WI38 (cell line): ENCODE measurements around the gene RPL13.

Source experiments
- H3K4me3 ChIP-seq: 2 replicates; pipeline ENCODE4 v1.5.1; 2011; ENCODE audit warnings: low read depth, mild to moderate bottlenecking, control low read depth, low read length
- CTCF ChIP-seq: IDR thresholded peaks from 2 replicates; pipeline ENCODE4 v1.5.1; 2012; ENCODE audit warnings: low read depth, mild to moderate bottlenecking, control low read depth, low read length

The RPL13 gene

DNA sequence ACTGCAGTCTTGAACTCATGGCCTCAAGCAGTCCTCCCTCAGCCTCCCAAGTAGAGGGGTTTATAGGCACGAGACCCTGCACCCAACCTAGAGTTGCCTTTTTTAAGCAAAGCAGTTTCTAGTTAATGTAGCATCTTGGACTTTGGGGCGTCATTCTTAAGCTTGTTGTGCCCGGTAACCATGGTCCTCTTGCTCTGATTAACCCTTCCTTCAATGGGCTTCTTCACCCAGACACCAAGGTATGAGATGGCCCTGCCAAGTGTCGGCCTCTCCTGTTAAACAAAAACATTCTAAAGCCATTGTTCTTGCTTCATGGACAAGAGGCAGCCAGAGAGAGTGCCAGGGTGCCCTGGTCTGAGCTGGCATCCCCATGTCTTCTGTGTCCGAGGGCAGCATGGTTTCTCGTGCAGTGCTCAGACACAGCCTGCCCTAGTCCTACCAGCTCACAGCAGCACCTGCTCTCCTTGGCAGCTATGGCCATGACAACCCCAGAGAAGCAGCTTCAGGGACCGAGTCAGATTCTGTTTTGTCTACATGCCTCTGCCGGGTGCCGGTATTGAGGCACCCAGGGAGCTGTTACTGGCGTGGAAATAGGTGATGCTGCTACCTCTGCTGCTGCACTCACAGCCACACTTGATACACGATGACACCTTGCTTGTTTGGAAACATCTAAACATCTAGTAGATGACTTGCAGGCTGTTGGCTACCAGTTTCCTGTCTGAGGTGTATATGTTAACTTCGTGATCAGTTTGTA, 3.3 kb downstream of the RPL13 start:
- no peak for TF ChIP-seq CTCF
- no peak overlapping the region for H3K4me3 ChIP-seq

DNA sequence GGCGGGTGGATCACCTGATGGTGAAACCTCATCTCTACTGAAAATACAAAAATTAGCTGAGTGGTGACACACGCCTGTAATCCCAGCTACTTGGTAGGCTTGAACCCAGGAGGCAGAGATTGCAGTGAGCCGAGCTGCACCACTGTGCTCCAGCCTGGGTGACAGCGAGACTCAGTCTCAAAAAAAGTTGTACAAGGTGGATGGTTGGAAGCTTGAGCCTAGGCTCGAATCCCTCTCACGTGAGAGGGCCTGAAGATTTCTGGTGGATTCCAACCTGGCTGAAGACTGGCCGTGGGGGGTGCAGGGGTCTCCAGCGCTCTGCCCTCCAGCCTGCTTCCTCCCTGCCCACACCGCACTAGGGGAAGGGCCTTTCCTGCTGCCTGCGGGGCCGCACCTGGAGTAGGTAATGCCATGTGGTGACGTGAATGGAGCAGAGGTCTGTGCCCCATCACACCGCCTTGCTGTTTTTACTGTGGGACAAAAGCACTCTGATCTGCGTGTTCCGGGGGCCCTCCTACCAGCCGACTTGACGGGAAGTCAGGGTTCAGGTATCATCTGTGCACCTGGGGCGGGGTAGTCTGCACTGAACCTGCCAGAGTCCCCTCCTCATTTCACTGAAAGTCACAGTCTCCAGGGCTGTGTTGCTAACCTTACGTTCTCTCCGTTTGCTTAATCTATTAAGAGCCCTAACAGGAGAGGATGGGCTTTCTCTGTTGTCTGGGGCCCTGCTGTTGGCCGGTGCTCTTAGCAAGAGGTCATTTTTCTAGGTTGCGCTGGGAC, 4.2 kb downstream of the RPL13 start:
- no peak for TF ChIP-seq CTCF
- H3K4me3 ChIP-seq = no peak overlapping the region

DNA sequence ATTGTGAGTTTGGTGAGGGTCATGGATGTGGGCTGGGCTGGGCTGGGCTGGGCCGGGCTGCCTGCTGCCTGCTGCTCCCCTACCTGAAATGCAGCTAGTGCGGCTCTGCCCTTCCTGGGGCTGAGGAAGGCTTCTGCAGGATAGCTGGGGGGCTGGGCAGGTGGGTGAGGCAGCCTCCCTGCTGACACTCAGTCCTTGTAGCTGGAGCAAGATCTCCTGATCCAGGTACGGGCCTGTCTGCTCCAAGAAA, 4.7 kb downstream of the RPL13 start:
- no peak for TF ChIP-seq CTCF
- no peak overlapping the region for H3K4me3 ChIP-seq

DNA sequence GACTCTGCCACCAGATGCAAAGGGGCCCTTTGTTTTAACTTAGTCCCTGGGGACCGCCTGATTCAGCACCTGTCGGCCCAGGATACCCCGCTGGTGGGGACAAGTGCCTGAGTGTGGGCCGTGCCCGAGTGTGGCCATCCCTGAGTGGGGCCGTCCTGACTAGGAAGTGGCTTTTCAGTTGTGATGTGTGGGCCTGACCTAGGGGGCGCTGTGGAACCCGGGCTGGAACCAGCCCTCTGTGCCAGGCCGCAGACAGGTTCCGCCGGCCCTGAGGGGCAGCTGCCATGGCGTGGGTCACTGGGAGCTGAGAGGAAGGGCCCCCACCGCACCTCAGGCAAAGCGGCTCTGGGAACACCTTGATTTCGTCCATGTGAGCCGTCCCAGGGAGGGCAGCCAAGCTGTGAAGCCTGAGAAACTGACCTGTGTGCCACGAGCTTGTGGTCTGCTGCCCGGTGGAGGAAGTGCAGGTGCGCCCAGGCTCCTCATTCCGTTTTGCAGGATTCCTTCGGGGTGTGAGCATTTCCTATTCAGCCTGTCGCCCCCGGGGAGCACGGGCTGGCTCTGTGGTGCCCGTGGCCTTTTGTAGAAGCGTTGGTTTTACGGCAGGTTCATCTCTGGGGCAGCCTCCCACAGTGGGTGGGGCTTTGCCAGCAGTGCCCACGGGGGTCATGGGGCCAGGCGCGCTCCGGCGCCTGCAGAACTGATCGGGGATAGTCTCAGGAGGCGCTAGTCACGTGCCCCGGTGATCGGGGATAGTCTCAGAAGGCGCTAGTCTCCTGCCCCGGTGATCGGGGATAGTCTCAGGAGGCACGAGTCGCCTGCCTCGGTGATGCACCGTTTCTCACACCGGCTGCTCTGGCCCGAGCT, 5.3 kb downstream of the RPL13 start:
- TF ChIP-seq CTCF = peak; percentile 65
- peak overlapping the region; percentile 21; the same call in 1 of the 2 replicates for H3K4me3 ChIP-seq

- no peak overlapping the region for H3K4me3 ChIP-seq
- no peak for TF ChIP-seq CTCF
Measured at GRCh38 chr16:89567656-89568594, 7.4 kb downstream of the RPL13 start.

- H3K4me3 ChIP-seq = no peak overlapping the region
- no peak for TF ChIP-seq CTCF
Measured at GRCh38 chr16:89569506-89570341, 9.2 kb downstream of the RPL13 start.
